Liver (tissue), 9 donors: Measurements from ENCODE around the gene APBB1IP. TPM values are rescaled to one million over a fixed set of nuclear protein-coding genes. Genes with fewer than 3 reads are reported as not detected.
"Not testable (repeated sequence)": the region's sequence is repeated elsewhere in the genome, so short reads cannot be mapped to it uniquely, and the experiment has no call there.

Experiments
- DNase-seq: peaks from one replicate; pipeline ENCODE4 v3.0.0-alpha.2; 2017; ENCODE audit warnings: low spot score
- H3K27ac ChIP-seq, 2 donors: one replicate each; pipeline ENCODE4 v1.7.0; 2013; ENCODE audit warnings: inconsistent platforms in 2 of 2, low read length in 2 of 2, control low read depth in 1 of 2, low read depth in 1 of 2, mild to moderate bottlenecking in 1 of 2
- H3K27me3 ChIP-seq, 4 donors: one replicate each; pipeline versions ENCODE4 v1.6.1 to v1.7.0; 2013; ENCODE audit warnings: low read length in 3 of 4, inconsistent platforms in 1 of 4, mild to moderate bottlenecking in 1 of 4, moderate library complexity in 1 of 4; ENCODE audit not compliant: control insufficient read depth in 4 of 4, insufficient read depth in 4 of 4
- H3K36me3 ChIP-seq, 4 donors: one replicate each; pipeline versions ENCODE4 v1.6.1 to v1.7.0; 2013; ENCODE audit warnings: low read length in 3 of 4, mild to moderate bottlenecking in 3 of 4, low read depth in 1 of 4, moderate library complexity in 1 of 4; ENCODE audit not compliant: control insufficient read depth in 4 of 4, insufficient read depth in 3 of 4
- H3K4me1 ChIP-seq, 4 donors: one replicate each; pipeline versions ENCODE4 v1.6.1 to v1.7.0; 2013; ENCODE audit warnings: low read length in 3 of 4, mild to moderate bottlenecking in 3 of 4, moderate library complexity in 1 of 4; ENCODE audit not compliant: control insufficient read depth in 4 of 4, insufficient read depth in 4 of 4
- H3K4me3 ChIP-seq, 3 donors: one replicate each; pipeline versions ENCODE4 v1.6.1 to v1.7.0; 2013; ENCODE audit warnings: low read length in 3 of 3, control low read depth in 1 of 3, low read depth in 1 of 3, mild to moderate bottlenecking in 1 of 3
- H3K9ac ChIP-seq, 2 donors: one replicate each; pipeline ENCODE4 v1.7.0; 2013; ENCODE audit warnings: low read length in 2 of 2, mild to moderate bottlenecking in 2 of 2, moderate library complexity in 2 of 2, control low read depth in 1 of 2, low read depth in 1 of 2
- H3K9me3 ChIP-seq, 4 donors: one replicate each; pipeline versions ENCODE4 v1.6.1 to v1.7.0; 2013; ENCODE audit warnings: low read length in 3 of 4; ENCODE audit not compliant: control insufficient read depth in 4 of 4
- FOXA1 ChIP-seq: IDR thresholded peaks from 2 replicates; pipeline ENCODE4 v1.6.1; 2016; ENCODE audit warnings: antibody characterized with exemption
- FOXA2 ChIP-seq: IDR thresholded peaks from 2 replicates; pipeline ENCODE4 v1.6.1; 2016; ENCODE audit warnings: antibody characterized with exemption
- GABPA ChIP-seq, 2 donors: IDR thresholded peaks in 1 of 2; conservative IDR thresholded peaks in 1 of 2; 2 replicates each; pipeline ENCODE4 v1.6.1; 2016; ENCODE audit warnings: antibody characterized with exemption in 2 of 2, mild to moderate bottlenecking in 1 of 2, moderate library complexity in 1 of 2
- HNF4A ChIP-seq, 2 donors: conservative IDR thresholded peaks; 2 replicates each; pipeline ENCODE4 v1.6.1; 2016; ENCODE audit warnings: antibody characterized with exemption in 2 of 2, mild to moderate bottlenecking in 2 of 2
- HNF4G ChIP-seq: IDR thresholded peaks from 2 replicates; pipeline ENCODE4 v1.6.1; 2016; ENCODE audit warnings: antibody characterized with exemption
- JUND ChIP-seq, 2 donors: IDR thresholded peaks; 2 replicates each; pipeline ENCODE4 v1.6.1; 2016; ENCODE audit warnings: antibody characterized with exemption in 2 of 2
- NR2F2 ChIP-seq: IDR thresholded peaks from 2 replicates; pipeline ENCODE4 v1.6.1; 2016; ENCODE audit warnings: antibody characterized with exemption
- RAD21 ChIP-seq, 2 donors: IDR thresholded peaks; 2 replicates each; pipeline ENCODE4 v1.6.1; 2016; ENCODE audit warnings: antibody characterized with exemption in 2 of 2, mild to moderate bottlenecking in 2 of 2
- SP1 ChIP-seq: IDR thresholded peaks from 2 replicates; pipeline ENCODE4 v1.6.1; 2018; ENCODE audit warnings: antibody characterized with exemption, mild to moderate bottlenecking
- YY1 ChIP-seq: IDR thresholded peaks from 2 replicates; pipeline ENCODE4 v1.6.1; 2016; ENCODE audit warnings: antibody characterized with exemption, mild to moderate bottlenecking
- WGBS: extraction: QIAGEN DNeasy Blood & Tissue Kit; methylation state at CpG from one replicate; pipeline ENCODE4 v1.1.7; 2013; 5-methylcytosine and 5-hydroxymethylcytosine counted together
- polyA plus RNA-seq, 2 donors: library from polyadenylated mRNA; stranded (reverse) in 1 of 2; unstranded in 1 of 2; fragments of 200-250 nt in 1 of 2; fragments of >200 nt in 1 of 2; fragmentation: Nextera tagmentation in 1 of 2; extraction: Ambion mirVana in 1 of 2; gene quantifications; one replicate each; pipeline versions ENCODE4 v1.2.1 to v1.2.3, GENCODE V29; 2013 to 2015
- total RNA-seq, 2 donors: library from RNA; depleted of rRNA; stranded (reverse); fragments of >200 nt; gene quantifications; one replicate each; pipeline ENCODE4 v1.2.3, GENCODE V29; 2014
- TF ChIP-seq, protein P1 (sequence below): fragments of 150-350 bp; IDR thresholded peaks from 2 replicates; pipeline ENCODE4 v1.5.1; 2017; ENCODE audit warnings: improper control_type of control experiment, low read depth, low read length; ENCODE audit not compliant: missing input control
- TF ChIP-seq, protein P2 (sequence below): IDR thresholded peaks from 2 replicates; pipeline ENCODE4 v1.6.1; 2016; ENCODE audit warnings: antibody characterized with exemption
- TF ChIP-seq, protein P3 (sequence below): IDR thresholded peaks from 2 replicates; pipeline ENCODE4 v1.6.1; 2016; ENCODE audit warnings: antibody characterized with exemption
- TF ChIP-seq, protein P4 (sequence below): IDR thresholded peaks from 2 replicates; pipeline ENCODE4 v1.6.1; 2016; ENCODE audit warnings: antibody characterized with exemption
- donor health status: healthy.
- donor health status: healthy.
- donor health status: healthy.
- donor health status: healthy.
- donor health status: healthy.

The APBB1IP gene
- total and polyA plus RNA-seq, 4 donors: 9.3 to 28.4 (median 12.8) TPM

DNA sequence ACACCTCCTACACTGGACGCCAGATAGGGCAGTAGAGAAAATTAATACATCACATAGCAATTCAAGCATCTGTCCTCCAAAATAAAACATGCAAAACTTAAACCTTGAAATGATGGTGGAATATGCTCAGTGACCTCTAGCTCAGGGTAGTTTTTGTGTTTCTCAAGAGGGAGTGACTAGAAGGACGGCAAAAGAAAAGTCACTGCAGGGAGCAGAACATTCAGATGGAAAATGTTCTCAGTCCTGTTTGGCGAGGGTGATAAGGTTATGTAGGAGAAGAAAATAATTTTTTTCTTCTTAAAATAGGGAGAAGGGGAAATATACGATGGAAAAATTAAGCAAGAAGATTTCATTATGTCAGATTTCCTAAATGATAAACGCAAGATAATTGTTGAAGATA, 50.9 kb downstream of the APBB1IP start:
- peaks cover 0 to 6% (median under 1%) of the 10 kb centered on the region in 4 donors for H3K36me3 ChIP-seq
- peaks cover 5 to 13% (median 8%) of the 10 kb centered on the region in 4 donors for H3K4me1 ChIP-seq
- DNase-seq: no peak
- WGBS: 93% methylated on average over 5 of the region's 5 CpGs
- no peak overlapping the region for H3K27ac ChIP-seq
- H3K4me3 ChIP-seq: no peak overlapping the region
- TF ChIP-seq YY1 (no peak), HNF4A (conservative IDR thresholded peaks at IDR 0.05) (no peak), HNF4G (no peak), RAD21 (IDR thresholded peaks at IDR 0.05) (no peak), NR2F2 (no peak), JUND (IDR thresholded peaks at IDR 0.05) (no peak), FOXA1 (no peak), GABPA (IDR thresholded peaks at IDR 0.05 in 1 of 2, conservative IDR thresholded peaks at IDR 0.05 in 1 of 2) (no peak), FOXA2 (no peak)
- TF ChIP-seq, protein P1, sequence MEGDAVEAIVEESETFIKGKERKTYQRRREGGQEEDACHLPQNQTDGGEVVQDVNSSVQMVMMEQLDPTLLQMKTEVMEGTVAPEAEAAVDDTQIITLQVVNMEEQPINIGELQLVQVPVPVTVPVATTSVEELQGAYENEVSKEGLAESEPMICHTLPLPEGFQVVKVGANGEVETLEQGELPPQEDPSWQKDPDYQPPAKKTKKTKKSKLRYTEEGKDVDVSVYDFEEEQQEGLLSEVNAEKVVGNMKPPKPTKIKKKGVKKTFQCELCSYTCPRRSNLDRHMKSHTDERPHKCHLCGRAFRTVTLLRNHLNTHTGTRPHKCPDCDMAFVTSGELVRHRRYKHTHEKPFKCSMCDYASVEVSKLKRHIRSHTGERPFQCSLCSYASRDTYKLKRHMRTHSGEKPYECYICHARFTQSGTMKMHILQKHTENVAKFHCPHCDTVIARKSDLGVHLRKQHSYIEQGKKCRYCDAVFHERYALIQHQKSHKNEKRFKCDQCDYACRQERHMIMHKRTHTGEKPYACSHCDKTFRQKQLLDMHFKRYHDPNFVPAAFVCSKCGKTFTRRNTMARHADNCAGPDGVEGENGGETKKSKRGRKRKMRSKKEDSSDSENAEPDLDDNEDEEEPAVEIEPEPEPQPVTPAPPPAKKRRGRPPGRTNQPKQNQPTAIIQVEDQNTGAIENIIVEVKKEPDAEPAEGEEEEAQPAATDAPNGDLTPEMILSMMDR: no peak
- TF ChIP-seq, protein P2, sequence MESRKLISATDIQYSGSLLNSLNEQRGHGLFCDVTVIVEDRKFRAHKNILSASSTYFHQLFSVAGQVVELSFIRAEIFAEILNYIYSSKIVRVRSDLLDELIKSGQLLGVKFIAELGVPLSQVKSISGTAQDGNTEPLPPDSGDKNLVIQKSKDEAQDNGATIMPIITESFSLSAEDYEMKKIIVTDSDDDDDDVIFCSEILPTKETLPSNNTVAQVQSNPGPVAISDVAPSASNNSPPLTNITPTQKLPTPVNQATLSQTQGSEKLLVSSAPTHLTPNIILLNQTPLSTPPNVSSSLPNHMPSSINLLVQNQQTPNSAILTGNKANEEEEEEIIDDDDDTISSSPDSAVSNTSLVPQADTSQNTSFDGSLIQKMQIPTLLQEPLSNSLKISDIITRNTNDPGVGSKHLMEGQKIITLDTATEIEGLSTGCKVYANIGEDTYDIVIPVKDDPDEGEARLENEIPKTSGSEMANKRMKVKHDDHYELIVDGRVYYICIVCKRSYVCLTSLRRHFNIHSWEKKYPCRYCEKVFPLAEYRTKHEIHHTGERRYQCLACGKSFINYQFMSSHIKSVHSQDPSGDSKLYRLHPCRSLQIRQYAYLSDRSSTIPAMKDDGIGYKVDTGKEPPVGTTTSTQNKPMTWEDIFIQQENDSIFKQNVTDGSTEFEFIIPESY: no peak
- TF ChIP-seq, protein P3, sequence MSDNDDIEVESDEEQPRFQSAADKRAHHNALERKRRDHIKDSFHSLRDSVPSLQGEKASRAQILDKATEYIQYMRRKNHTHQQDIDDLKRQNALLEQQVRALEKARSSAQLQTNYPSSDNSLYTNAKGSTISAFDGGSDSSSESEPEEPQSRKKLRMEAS: no peak
- TF ChIP-seq, protein P4, sequence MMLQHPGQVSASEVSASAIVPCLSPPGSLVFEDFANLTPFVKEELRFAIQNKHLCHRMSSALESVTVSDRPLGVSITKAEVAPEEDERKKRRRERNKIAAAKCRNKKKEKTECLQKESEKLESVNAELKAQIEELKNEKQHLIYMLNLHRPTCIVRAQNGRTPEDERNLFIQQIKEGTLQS: no peak
- H3K9ac ChIP-seq: no peak overlapping the region
- H3K27me3 ChIP-seq: no peaks in the 10 kb centered on the region
- no peaks in the 10 kb centered on the region for H3K9me3 ChIP-seq

DNA sequence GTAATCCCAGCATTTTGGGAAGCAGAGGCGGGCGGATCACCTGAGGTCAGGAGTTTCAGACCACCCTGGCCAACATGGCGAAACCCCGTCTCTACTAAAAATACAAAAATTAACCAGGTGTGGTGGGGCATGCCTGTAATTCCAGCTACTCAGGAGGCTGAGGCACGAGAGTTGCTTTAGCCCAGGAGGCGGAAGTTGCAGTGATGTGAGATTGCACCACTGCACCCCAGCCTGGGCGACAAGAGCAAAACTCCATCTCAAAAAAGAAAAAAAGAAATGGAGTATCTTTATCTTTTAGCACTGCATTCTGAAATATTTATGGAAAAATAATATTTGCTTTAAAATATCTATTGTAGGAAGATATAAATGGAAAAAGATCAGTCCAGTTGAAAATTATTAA, 52.2 kb downstream of the APBB1IP start:
- H3K27me3 ChIP-seq, H3K36me3 ChIP-seq, H3K9me3 ChIP-seq, DNase-seq, H3K9ac ChIP-seq, H3K27ac ChIP-seq, H3K4me3 ChIP-seq: not testable (repeated sequence)
- WGBS: 95% methylated on average over 7 of the region's 7 CpGs
- peaks cover 2 to 13% (median 6%) of the 10 kb centered on the region in 4 donors for H3K4me1 ChIP-seq

DNA sequence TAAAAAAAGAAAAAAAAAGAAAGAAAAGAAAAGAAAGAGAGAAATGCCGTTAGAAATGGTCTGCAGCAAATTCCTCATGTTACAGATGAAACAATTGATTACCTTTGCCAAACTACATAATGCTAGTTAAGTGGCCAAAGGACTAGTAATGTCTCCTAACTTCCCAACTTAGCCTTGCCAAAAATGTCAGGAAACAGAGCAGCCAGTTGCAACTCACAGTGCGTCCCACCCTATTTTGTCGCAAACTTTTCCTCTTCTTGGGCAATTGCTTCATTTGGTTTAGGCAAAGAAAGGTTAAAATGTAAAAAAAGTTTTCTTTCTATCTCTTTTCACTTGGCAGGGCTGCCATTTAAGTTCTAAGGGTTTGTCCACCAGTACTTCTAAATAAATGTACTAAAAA, 53.1 kb downstream of the APBB1IP start:
- Histone ChIP-seq H3K9me3 (no peaks in the 10 kb centered on the region), H3K4me3 (no peak overlapping the region), H3K27ac (no peak overlapping the region), H3K27me3 (no peaks in the 10 kb centered on the region), H3K4me1 (peaks cover 2 to 13% (median 6%) of the 10 kb centered on the region in 4 donors), H3K9ac (no peak overlapping the region), H3K36me3 (peaks cover 0 to 7% (median 3%) of the 10 kb centered on the region in 4 donors)
- no peak for DNase-seq
- TF ChIP-seq SP1: no peak
- TF ChIP-seq, protein P4: no peak
- 73% methylated on average over 3 of the region's 3 CpGs for WGBS
